ENCODE results near the gene CKM. TPM values are rescaled to one million over a fixed set of nuclear protein-coding genes. Genes with fewer than 3 reads are reported as not detected.

The CKM gene
- total and polyA plus RNA-seq, 2 of the 4 experiments (the other 2 are of a cell fraction) = not detected

DNA sequence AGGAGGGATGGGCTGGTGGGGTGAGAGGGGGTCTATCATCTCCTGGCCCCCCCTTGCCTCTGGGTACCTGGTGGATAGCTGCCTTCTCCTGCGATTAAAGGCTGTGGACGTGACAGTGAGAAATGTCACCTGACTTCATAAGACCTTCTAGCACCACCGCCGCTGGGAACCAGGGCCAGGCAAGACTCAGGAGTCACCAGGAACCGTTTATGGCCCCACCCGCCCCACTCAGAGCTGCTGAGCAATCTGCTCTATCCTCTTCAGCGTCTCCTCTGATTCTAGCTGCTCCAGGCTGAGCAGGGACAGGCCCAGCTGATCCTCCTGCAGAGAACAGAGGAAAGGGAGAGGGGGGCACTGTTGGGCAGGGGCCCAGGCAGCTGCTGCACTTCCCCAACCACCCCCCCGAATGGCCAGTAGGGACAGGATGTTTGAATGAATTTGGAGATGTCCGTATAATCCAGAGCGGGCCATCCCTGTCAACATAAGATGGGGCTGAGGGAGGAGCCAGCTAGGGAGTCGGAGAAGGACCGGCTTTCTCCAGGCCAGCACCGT is 28.8 kb upstream of the CKM start:
- H4K20me1 ChIP-seq (ENCODE audit: insufficient read depth, low read length) = peaks cover 15% of the 10 kb centered on the region
- no peak overlapping the region for H3K14ac ChIP-seq (replicated peaks; ENCODE audit: low read depth, low read length)
- H2AK5ac ChIP-seq (ENCODE audit: low read depth, low read length) = no peak overlapping the region
- H2BK15ac ChIP-seq (ENCODE audit: low read depth, low read length) = no peak overlapping the region
- H3K79me1 ChIP-seq (ENCODE audit: low read depth in 1 of 2, low read length in 2 of 2) = peaks cover 0 to 10% of the 10 kb centered on the region in 2 experiments; a peak in 2 of 4 replicates
- dilution Hi-C loops (cut with HindIII; ENCODE audit: low sequenced_read_pairs, unreplicated experiment) (no loop called here), in situ Hi-C loops (cut with MboI; ENCODE audit: low sequenced_read_pairs) (no loop called here), intact Hi-C loops (cut with micrococcal nuclease) (no loop called here)
- no TSS peak for BruUV-seq (replicated peaks)
- H3K4me3 ChIP-seq (ENCODE audit: insufficient read depth, low read depth, low read length) = no peak overlapping the region
- no peaks in the 10 kb centered on the region for H3K9me3 ChIP-seq (ENCODE audit: control insufficient read depth, insufficient read depth, low read length)
- DNase-seq (no peak), ATAC-seq (ENCODE audit: low read depth) (no peak)
- ChIA-PET POLR2A (ENCODE audit: unreplicated experiment) (no interaction called here), CTCF (no interaction called here)
- no peak overlapping the region for H2BK120ac ChIP-seq (ENCODE audit: low read depth, low read length)
- H2AFZ ChIP-seq (replicated peaks; ENCODE audit: low read length, poor library complexity) = no peak overlapping the region
- no peak overlapping the region for H4K5ac ChIP-seq (ENCODE audit: low read depth, low read length)
- H4K91ac ChIP-seq (ENCODE audit: insufficient read depth, low read depth, low read length) = no peak overlapping the region
- no peaks in the 10 kb centered on the region for H3K4me1 ChIP-seq (ENCODE audit: control insufficient read depth, insufficient read depth, low read length)
- no peak overlapping the region for H3K4ac ChIP-seq (ENCODE audit: low read depth, low read length)
- H3K4me2 ChIP-seq (ENCODE audit: low read depth, low read length) = no peak overlapping the region
- H3K36me3 ChIP-seq (ENCODE audit: control insufficient read depth, insufficient read depth, low read length) = peaks cover 43% of the 10 kb centered on the region
- no peak overlapping the region for H3K18ac ChIP-seq (ENCODE audit: low read depth, low read length)
- H4K8ac ChIP-seq (ENCODE audit: low read depth in 2 of 2, low read length in 2 of 2) = no peak overlapping the region
- peaks cover 2% of the 10 kb centered on the region; the same call in 1 of the 2 replicates for H3K9me1 ChIP-seq (ENCODE audit: insufficient read depth, low read length)
- no peak overlapping the region for H2AK9ac ChIP-seq (replicated peaks; ENCODE audit: low read depth, low read length, poor library complexity)
- H3K23ac ChIP-seq (ENCODE audit: low read depth, low read length) = no peak overlapping the region
- 80% methylated on average over 1 of the region's 13 CpGs; no CpG with 5 or more reads in 1 of the 2 experiments for WGBS, 2 experiments (ENCODE audit: extremely low coverage in 2 of 2, insufficient read length in 1 of 2)
- no peak overlapping the region for H3K56ac ChIP-seq (ENCODE audit: extremely low read depth, insufficient read depth, low read length)
- H3K9ac ChIP-seq (ENCODE audit: low read depth, low read length) = no peak overlapping the region
- H2BK5ac ChIP-seq (ENCODE audit: low read depth, low read length, poor library complexity, severe bottlenecking) = no peak overlapping the region
- H3K27ac ChIP-seq (ENCODE audit: insufficient read depth, low read length) = no peak overlapping the region
- peaks cover 2% of the 10 kb centered on the region; the same call in 1 of the 2 replicates for H3K27me3 ChIP-seq (ENCODE audit: control insufficient read depth, insufficient read depth, low read length)
- no peak overlapping the region for H2BK20ac ChIP-seq (ENCODE audit: low read depth, low read length)
- TF ChIP-seq FOS (IDR thresholded peaks at IDR 0.05; ENCODE audit: low read depth, low read length) = no peak
- TF ChIP-seq NFE2L2 (IDR thresholded peaks at IDR 0.05; ENCODE audit: low read depth, low read length) = no peak
- TF ChIP-seq, protein P1, sequence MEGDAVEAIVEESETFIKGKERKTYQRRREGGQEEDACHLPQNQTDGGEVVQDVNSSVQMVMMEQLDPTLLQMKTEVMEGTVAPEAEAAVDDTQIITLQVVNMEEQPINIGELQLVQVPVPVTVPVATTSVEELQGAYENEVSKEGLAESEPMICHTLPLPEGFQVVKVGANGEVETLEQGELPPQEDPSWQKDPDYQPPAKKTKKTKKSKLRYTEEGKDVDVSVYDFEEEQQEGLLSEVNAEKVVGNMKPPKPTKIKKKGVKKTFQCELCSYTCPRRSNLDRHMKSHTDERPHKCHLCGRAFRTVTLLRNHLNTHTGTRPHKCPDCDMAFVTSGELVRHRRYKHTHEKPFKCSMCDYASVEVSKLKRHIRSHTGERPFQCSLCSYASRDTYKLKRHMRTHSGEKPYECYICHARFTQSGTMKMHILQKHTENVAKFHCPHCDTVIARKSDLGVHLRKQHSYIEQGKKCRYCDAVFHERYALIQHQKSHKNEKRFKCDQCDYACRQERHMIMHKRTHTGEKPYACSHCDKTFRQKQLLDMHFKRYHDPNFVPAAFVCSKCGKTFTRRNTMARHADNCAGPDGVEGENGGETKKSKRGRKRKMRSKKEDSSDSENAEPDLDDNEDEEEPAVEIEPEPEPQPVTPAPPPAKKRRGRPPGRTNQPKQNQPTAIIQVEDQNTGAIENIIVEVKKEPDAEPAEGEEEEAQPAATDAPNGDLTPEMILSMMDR (conservative IDR thresholded peaks at IDR 0.05; ENCODE audit: low read depth, low read length) = no peak
- TF ChIP-seq SMC3 (IDR thresholded peaks at IDR 0.05; ENCODE audit: low read depth, low read length) = no peak
- TF ChIP-seq CEBPB (IDR thresholded peaks at IDR 0.05; ENCODE audit: low read depth, low read length) = no peak
- no peak for TF ChIP-seq POLR2A (IDR thresholded peaks at IDR 0.05; ENCODE audit: low read depth, low read length)
- TF ChIP-seq RAD21 (IDR thresholded peaks at IDR 0.05; ENCODE audit: low read length) = no peak
- no peak for TF ChIP-seq MXI1 (IDR thresholded peaks at IDR 0.05; ENCODE audit: borderline replicate concordance, low read depth, low read length)
- TF ChIP-seq MAFK (IDR thresholded peaks at IDR 0.05; ENCODE audit: low read depth, low read length) = no peak
- TF ChIP-seq MAZ (IDR thresholded peaks at IDR 0.05; ENCODE audit: borderline replicate concordance, low read depth, low read length) = no peak
- TF ChIP-seq, protein P2, sequence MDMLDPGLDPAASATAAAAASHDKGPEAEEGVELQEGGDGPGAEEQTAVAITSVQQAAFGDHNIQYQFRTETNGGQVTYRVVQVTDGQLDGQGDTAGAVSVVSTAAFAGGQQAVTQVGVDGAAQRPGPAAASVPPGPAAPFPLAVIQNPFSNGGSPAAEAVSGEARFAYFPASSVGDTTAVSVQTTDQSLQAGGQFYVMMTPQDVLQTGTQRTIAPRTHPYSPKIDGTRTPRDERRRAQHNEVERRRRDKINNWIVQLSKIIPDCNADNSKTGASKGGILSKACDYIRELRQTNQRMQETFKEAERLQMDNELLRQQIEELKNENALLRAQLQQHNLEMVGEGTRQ (IDR thresholded peaks at IDR 0.05; ENCODE audit: low read depth, low read length) = no peak
- TF ChIP-seq RCOR1 (IDR thresholded peaks at IDR 0.05; ENCODE audit: insufficient replicate concordance, low read length) = no peak
- TF ChIP-seq BHLHE40 (IDR thresholded peaks at IDR 0.05; ENCODE audit: low read depth, low read length) = no peak
- TF ChIP-seq, protein P3, sequence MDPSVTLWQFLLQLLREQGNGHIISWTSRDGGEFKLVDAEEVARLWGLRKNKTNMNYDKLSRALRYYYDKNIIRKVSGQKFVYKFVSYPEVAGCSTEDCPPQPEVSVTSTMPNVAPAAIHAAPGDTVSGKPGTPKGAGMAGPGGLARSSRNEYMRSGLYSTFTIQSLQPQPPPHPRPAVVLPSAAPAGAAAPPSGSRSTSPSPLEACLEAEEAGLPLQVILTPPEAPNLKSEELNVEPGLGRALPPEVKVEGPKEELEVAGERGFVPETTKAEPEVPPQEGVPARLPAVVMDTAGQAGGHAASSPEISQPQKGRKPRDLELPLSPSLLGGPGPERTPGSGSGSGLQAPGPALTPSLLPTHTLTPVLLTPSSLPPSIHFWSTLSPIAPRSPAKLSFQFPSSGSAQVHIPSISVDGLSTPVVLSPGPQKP (IDR thresholded peaks at IDR 0.05; ENCODE audit: borderline replicate concordance, low read depth, low read length) = no peak
- TF ChIP-seq RFX5 (IDR thresholded peaks at IDR 0.05; ENCODE audit: low read depth, low read length) = no peak
- TF ChIP-seq CHD1 (IDR thresholded peaks at IDR 0.05; ENCODE audit: low read depth, low read length) = no peak

All from IMR-90 (cell line).